ENCODE measurements around the gene CORO2A.

The CORO2A gene, protein sequence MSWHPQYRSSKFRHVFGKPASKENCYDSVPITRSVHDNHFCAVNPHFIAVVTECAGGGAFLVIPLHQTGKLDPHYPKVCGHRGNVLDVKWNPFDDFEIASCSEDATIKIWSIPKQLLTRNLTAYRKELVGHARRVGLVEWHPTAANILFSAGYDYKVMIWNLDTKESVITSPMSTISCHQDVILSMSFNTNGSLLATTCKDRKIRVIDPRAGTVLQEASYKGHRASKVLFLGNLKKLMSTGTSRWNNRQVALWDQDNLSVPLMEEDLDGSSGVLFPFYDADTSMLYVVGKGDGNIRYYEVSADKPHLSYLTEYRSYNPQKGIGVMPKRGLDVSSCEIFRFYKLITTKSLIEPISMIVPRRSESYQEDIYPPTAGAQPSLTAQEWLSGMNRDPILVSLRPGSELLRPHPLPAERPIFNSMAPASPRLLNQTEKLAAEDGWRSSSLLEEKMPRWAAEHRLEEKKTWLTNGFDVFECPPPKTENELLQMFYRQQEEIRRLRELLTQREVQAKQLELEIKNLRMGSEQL

DNA sequence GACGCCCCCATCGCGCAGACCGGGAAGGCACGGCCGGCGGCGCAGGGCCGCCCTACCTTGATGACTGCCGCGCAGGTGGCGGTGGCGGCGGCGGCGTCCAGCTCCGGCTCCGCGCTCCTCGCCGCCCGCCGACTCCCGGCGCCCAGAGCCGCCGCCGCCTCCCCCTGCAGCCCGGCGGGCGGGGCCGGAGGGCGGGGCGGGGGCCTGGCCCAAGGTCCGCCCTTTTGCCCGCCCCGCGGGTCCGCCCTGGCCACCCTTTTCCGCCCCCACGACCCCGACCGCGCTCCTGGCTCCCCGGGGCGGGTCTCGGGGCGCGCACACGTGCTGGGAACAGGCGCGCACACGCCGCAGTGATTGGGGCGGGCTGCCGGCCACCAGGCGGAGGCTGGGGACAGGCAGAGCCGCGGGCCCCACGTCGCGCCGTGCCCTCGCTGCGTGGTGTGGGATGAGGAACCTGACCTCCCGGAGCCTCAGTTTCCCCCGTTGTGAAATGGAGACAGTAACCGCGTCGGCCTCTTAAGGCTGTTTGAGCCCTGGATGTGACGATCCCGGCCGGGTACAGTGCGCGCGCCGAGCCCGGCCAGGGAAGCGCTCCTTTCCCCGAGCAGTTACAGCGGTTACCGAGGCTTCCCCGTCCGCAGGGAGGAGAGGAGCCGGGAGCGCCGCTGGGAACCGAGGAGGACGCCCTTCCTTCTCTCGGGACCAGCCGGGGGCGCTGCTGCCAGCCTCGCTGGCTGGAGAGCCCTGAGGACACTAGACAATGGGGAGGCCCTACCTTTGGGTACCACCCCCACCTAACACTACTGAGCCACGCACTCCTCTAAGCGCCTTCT lies at the start of gene CORO2A:
Gene CORO2A, minus strand, starts transcription at position 135 of the 833 bp plus-strand sequence. CDS start 34,977 bp downstream, outside the sequence.
- no peak for DNase-seq

DNA sequence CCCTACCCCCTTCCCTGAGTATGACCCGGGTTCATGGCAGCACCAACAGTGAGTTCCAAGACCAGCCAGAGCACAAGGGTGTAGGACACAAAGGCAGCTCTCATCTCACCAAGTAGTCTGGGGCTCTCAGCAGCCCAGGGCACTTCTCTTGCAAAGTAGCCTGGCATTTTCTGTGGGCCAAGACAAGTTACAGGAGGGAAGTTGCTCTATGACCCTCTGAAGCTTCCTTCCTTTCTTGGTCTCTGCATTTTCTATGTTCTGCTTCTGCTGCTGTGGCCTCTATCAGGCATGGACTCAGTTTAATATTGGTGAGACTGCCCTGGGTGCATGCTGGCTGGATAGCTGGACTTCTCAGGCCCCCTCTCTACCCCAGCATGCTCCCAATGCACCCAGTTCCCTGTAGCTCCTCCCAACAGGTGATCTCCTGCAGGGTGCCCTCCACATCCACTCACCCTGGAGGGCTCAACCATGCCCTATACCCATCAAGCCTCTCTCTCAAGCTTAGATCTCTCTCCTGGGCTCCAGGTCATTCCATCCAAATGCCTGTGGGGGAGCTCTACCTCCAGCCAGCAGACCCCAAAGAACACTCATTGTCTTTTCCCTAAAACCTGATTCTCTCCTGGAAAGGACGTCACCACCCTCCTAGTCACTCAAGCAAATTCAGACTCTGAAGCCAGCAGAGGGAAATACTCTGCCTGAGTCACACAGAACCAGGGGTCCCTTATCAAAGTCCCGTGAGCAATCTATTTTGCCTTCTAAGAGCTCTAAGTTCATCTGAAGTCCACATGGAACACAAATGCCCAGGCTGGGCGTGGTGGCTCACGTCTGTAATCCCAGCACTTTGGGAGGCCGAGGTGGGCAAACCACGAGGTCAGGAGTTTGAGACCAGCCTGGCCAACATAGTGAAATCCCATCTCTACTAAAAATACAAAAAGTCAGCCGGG lies 49.2 kb upstream of the CORO2A start:
- DNase-seq: no peak

DNA sequence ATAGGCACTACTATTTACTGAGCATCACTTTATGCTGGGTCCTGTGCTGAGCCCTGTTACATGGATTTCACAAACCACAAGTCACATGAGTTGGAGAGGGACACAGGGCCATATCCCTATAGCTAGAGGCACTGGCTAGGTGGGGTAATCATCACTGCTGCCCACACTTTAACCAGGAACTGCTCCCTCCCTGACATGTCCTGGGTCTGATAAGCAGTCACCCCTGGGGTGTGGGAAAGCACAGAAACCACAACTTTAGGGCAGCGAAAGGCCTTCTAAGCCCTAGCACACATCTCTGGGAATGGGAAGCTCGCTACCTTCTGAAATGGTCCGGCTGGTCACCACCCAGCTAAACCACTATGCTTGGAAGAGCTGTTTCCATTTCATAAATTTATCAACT lies 48.0 kb upstream of the CORO2A start:
- no peak for DNase-seq

DNA sequence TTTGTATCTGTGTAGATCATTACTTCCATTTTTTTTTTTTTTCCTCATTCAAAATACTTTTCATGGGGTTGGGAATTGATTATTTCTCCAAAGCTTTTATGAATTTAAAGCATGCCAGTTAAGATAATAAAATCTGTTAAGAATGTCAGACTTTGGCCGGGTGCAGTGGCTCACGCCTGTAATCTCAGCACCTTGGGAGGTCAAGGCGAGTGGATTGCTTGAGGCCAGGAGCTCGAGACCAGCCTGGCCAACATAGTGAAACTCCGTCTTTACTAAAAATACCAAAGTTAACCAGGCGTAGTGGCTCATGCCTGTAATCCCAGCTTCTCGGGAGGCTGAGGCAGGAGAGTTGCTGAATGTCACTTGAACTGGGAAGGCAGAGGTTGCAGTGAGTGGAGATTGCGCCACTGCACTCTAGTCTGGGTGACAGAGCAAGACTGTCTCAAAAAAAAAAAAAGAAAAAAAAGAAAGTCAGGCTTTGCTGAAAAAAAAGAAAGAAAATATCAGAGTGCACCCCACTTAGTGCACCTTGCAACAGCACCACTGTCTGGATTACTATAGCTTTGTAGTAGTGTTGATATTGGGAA lies 44.6 kb upstream of the CORO2A start:
- no peak for DNase-seq

DNA sequence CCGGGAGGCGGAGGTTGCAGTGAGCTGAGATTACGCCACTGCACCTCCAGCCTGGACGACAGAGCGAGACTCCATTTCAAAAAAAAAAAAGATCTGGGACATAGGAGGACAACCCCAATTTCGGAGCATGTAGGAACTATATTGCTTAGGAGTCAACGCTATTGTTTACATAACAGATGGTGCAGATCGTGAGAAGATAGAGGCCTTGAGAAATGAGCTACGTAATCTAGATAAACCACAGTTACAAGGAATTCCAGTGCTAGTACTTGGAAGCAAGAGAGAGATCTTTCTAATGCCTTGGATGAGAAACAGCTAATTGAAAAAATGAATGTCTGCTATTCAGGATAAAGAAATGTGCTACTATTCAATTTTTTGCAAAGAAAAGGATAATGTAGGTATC lies 42.7 kb upstream of the CORO2A start:
- DNase-seq: no peak

DNA sequence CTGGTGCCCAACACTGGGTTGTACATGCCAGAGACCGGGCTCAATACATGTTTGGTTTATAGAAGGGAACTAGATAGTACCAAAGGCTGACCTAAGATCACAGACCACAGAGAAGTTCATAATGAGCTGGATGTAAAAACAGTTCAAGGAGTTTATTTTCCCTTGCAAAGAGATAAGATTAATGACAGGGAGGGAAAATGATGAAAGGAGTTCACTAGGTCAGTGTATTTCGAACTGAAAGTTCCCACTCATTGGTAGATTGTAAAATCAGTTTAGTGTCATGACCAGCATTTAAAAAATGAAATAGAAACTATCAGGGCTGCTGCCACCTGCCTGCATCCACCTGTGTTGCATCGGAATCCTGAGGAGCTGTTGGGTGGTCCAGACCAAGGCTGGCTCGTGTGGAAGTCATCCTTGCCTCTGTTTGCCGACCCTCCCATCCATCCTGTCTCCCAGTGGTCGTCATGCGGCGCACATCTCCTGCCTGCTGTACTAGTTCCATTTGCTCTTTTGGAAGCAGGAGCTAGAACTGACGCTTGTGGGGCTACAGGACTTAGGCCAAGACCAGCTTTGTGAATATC lies 41.9 kb upstream of the CORO2A start:
- no peak for DNase-seq

DNA sequence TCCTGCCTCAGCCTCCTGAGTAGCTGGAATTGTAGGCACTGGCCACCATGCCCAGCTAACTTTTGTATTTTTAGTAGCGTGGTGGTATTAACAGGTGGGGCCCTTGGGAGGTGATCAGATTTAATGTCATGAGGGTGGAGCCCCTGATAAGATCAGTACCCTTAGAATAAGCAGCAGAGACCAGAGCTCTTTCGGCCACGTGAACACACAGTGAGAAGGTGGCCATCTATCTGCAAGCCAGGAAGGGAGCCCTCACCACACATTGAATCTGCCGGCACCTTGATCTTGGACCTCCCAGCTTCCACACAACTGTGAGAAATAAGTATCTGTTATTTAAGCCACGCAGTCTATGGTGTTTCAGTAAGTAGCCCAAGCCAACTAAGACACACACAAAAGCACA lies 40.5 kb upstream of the CORO2A start:
- no peak for DNase-seq

DNA sequence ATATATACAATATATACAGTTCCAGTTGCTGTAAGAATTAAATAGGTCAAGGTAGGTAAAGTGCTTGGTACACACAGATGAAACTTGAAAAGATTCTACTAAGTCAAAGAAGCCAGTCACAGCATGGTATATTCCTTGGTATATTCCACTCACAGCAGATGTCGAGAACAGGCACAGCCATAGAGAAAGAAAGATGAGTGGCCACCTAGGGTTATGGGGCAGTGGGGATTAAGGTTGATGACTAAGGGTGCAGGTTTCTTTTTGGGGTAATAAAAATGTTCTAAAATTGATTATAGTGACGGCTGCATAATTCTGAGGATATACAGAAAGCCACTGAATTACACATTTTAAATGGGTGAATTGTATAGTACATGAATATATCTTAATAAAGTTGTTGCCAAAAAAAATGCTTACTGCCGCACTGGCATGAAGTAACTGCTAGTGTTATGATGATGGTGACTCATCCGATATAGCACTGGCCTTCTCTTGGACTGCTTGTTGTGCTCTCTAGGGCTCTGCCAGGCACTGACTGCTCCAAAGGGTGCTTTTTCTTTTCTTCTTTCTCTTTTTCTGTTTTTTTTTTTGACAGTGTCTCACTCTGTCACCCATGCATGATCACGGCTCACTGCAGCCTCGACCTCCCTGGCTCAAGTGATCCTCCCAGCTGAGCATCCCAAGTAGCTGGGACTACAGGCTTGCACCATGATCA lies 39.5 kb upstream of the CORO2A start:
- no peak for DNase-seq

DNA sequence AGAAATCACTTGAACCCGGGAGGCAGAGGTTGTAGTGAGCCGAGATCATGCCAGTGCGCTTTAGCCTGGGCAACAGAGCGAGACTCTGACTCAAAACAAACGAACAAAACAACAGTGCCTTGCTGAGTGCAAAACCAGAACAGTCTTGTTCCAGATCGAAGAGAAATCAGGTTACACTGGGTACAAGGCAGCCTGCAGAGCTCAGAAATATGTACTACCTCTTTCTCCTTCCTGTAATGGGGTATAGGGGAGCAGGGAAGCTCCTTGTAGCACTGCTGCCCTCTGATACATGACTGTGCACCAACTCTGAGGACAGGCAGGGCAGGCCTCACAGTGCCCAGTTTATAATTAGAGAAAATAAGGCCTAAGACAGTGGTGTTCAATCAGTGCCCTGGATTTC lies 38.4 kb upstream of the CORO2A start:
- DNase-seq: no peak

DNA sequence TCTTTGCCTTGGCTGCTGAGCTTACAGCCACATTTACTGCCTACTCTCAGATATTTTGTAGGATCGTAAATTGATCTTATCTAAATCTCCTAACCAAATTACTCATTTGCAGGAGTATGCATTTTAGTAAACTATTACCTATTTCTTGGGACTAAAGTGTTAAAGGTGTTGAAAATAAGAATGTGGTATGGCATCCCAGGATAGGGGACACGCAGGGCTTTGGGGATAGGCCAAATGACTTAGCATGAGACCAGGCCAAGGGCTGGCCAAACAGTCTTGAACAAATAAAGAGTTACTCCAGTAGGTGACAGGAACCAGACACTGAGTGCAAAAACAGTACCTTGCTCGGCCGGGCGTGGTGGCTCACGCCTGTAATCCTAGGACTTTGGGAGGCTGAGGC lies 37.9 kb upstream of the CORO2A start:
- no peak for DNase-seq

DNA sequence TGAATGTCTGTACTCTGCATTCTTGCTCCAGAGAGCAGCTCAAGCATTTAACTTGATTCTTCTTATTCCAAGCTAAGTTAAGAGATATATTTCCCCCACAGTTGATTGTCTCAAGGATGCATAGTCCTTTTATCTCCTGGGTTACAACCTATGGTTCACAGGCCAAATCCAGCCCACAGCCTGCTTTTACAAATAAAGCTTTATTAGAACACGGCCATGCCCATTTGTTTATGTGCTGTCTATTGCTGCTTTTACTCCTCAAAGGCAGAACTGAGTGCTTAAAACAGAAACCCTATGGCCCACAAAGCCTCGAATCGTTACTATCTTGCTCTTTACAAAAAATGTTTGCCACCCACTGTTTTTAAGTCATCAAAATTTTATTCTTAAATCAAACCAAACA lies 37.2 kb upstream of the CORO2A start:
- no peak for DNase-seq

DNA sequence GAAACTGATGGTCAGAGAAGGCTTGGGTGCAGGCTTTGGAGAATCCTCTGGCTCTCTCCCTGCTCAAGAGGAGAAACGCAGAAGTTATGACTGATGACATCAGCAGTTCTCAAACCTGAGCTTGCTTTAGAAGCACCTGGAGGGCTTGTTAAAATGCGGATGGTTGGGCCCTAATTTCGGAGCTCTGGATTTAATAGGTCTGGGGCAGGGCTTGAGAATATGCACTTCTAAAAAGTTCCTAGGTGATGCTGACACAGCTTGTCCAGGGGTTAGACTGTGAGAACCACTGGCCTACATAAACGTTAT lies 36.6 kb upstream of the CORO2A start:
- DNase-seq: no peak

DNA sequence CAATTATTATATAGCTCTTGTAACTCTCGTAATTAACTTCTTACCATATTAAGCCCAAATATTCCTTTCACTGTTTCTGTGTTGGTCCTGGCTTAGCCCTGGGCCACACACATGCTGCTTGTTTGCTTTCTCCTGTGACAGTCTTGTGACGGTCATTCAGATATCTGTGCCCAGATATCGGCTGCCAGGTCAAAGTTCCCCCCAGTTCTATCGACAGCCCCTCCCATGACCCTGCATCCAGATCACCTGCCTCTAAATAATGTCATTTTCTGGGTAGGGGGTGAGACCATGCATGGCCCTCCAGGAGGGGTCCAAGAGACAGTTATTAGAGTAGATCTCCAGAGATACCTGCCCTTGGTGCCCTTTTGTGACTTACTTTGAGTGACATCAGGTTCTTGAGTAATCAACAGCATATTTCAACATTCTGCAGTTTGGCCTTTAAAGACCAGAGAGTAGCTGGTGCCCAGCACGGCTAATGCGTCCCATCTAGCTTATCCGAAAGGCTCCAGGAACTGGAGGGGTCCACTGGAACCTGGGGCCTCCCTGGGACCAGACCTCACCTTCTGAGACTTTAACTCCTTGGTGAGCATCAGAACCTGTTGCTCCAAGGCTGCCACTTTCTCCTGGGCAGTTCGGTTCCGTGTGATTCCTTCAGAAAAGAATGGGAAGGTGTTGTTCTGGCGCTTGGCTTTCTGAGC lies 36.1 kb upstream of the CORO2A start:
- DNase-seq: no peak

DNA sequence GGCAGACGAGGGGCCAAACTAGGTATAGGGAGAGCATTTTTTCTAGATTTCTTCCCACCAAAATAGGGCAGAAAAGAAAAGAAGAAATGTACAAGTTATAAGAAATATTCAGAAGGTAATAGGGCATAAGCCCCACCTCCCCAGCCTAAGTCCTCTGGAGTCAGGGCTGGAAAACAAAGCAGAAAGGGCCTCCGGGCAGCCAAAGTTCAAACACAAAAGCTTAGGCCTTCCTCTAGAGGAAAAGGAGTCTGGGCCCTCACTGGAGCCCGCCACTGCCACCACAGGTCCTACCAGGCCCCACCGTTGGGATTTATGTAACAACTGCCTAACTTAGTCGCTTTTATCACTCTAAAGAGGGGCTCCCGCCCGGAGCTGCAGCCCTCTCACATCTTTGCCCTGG lies 35.4 kb upstream of the CORO2A start:
- no peak for DNase-seq

DNA sequence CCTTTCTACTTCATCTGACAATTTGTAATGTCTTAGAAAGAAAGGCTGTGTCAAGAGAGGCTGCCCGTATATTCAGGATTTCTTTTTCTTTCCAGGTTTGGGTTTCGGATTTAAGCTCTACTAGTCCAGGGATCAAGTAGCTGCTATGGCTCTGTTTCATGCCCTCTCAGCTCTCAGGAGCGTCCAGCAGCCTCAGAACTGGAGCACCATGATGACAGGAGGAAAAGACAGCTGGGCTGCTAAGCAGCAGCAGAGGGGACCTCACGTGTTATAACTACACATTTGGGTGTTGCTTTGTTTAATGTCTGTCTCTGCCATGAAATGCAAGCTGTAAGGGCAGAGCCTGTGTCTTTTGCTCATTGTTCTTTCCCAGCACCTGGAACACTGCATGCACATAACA lies 34.5 kb upstream of the CORO2A start:
- no peak for DNase-seq

DNA sequence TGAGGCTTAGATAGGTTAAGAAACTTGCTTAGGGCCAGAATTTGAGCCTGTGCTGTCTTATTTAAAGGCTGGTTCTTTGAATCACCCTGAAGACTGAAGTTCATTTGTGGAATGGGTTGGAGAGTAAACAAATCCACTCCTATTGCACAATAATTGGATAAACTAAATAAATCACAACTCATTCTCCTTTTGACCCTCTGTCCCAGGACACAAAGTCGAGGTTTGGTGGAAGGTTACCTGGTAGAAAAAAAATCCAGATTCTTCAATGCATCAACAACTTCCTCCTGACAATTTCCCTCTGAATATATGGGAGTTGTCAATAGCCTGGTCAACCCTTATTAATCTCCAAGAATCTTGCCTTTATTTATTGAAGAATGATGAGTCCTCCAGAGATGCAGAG lies 34.1 kb upstream of the CORO2A start:
- DNase-seq: no peak

DNA sequence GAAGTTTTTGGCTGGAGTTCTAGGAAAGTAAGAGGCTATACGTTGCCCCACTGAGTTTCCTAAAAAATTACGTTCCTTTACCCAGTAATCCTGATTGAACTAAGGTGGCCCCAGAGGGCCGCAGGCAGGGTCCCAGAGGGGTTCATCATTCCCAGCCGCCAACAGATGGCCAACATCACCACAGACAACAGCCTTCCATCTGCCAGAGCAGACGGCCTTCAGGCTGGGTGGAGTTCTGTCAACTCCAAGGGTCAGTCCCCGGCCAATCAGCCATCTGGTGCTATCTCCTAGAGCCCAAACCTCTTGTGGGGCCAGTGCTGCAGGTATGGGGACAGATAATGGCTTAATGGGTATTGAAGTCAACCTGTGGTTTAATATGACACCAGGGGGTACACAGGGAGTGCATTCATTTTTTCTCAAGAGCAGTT lies 32.6 kb upstream of the CORO2A start:
- DNase-seq: no peak

DNA sequence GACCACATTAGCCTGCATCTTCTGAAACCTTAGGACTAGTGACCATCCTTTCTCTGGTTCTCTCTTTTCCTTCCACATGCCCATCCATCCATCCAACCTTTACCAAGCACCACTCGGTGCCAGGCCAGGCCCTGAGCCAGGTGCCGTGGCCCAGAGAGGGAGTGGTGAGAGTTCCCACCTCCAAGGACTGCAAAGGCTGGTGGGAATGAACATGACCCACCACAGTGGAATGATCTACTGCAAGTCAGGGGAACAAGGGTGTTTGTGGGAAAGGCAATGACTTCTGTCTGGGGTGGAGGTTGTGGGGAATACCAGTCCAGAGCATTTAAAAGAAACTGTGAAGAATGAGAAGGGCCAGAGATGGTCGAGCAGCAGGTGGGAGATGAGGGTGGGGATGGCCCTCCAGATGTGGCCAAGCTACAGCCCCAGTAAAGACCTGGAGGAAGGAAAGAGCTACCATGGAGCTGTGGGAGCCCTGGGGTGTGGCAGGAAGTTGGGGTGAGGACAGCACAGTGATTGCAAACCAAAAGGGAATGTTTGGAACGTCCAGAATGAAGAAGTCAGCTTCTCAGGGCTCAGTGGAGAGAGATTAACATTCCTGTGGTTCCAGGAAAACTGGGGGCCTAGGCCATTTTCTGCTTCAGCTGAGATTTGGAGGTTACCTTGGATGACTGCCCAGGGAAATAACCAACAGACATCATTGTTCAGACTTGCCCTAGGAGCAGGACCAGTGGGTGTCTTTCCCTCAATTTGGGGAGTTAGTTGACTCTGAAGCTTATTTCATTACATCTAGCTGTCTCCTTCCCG lies 30.7 kb upstream of the CORO2A start:
- no peak for DNase-seq

DNA sequence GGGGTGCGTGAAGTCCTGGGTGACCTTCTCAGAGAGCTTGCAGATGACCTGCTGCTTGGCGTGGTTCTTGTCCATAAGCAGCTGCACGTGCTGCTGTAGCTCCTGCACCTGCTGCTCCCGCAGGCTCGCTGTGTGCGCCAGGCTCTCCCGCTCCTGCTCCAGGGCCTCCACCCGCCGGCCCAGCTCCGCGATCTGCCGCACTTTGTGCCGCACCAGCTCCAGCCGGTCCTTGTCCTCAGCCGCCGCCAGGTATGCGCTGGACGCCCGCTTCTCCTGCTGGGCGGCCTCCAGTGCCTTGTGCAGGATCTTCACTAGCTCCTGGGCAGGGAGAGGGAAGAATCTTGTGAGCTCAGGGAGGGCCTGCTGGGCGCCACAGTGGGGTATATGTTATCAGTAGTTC lies 28.5 kb upstream of the CORO2A start:
- DNase-seq: no peak

DNA sequence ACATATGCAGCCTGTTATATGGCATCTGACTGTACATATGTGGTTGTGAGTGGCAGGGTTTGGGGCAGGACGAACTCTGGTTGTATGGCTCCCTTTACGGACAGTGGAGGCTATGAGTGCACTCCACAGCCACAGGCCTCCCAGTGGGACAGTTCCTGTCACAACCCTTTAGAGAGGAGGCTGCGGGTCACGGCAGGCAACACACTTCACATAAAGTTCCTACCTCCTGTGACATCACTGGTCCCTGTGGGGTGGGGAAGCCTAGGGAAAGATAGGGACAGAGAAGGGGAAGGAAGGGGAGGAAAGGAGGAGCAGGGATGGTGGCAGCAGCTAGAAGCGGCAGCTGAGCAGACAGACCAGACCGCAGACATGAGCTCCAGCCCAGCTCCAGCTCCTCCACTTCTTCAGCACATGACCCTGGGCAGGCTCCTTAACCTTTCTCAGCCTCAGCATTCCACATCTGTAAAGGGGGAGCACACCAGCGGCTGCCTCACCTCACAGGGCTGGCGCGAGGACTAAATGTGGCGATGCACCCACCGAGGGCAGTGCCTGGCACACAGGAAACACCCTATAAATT lies 27.4 kb upstream of the CORO2A start:
- no peak for DNase-seq
